Testis (tissue), 2 donors: Measurements from ENCODE around the gene STAC.

Experiments used
- POLR2A ChIP-seq: fragments of 450-650 bp; IDR thresholded peaks from one replicate; pipeline ENCODE4 v1.6.1; 2017; ENCODE audit warnings: antibody characterized with exemption, mild to moderate bottlenecking, moderate library complexity
- TF ChIP-seq, protein P1 (sequence below), 3 experiments: fragments of 450-650 bp in 2 of 3; fragments of 200-600 bp in 1 of 3; sonication (generic) in 1 of 3; IDR thresholded peaks; one replicate each; pipeline ENCODE4 v1.5.1; 2016 to 2019; ENCODE audit warnings: antibody characterized with exemption in 3 of 3, mild to moderate bottlenecking in 2 of 3, moderate library complexity in 1 of 3

DNA sequence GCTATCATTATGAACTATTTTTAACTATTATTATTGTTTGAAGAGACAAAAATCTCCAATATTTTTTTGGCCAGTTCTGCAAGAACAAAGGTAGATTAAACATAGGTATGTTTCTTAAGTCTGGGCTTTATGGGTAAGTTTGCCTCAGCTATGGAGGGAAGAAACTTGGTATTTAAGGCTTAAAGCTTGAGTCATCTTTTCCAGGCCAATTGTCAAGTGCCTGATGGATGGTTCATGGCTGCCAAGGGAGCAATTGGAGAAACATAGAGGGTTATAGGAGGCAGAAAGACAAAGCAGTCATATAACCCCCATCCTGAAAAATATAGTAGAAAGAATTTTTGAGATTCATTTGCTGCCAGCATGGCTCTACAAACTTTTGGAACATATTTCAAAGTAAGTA lies 7.2 kb upstream of the STAC start:
- TF ChIP-seq, protein P1, sequence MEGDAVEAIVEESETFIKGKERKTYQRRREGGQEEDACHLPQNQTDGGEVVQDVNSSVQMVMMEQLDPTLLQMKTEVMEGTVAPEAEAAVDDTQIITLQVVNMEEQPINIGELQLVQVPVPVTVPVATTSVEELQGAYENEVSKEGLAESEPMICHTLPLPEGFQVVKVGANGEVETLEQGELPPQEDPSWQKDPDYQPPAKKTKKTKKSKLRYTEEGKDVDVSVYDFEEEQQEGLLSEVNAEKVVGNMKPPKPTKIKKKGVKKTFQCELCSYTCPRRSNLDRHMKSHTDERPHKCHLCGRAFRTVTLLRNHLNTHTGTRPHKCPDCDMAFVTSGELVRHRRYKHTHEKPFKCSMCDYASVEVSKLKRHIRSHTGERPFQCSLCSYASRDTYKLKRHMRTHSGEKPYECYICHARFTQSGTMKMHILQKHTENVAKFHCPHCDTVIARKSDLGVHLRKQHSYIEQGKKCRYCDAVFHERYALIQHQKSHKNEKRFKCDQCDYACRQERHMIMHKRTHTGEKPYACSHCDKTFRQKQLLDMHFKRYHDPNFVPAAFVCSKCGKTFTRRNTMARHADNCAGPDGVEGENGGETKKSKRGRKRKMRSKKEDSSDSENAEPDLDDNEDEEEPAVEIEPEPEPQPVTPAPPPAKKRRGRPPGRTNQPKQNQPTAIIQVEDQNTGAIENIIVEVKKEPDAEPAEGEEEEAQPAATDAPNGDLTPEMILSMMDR (IDR thresholded peaks at IDR 0.05): no peak
- TF ChIP-seq POLR2A: no peak
